MM.1S (cell line): ENCODE data around the gene ARHGAP27.

Experiments used
- DNase-seq: peaks from one replicate; pipeline ENCODE4 v3.0.0-alpha.2; 2015
- H2AFZ ChIP-seq: fragments of 300-600 bp; sonication (generic); 2 replicates; pipeline ENCODE4 v1.6.0; 2016; ENCODE audit warnings: antibody characterized with exemption, low read length
- H3F3A ChIP-seq: fragments of 300-600 bp; sonication (generic); 2 replicates; pipeline ENCODE4 v1.6.1; 2016; ENCODE audit warnings: mild to moderate bottlenecking, antibody characterized with exemption, low read length, moderate library complexity, mixed read lengths; ENCODE audit not compliant: insufficient read depth
- H3K27ac ChIP-seq: fragments of 300-600 bp; sonication (generic); 2 replicates; pipeline ENCODE4 v1.5.1; 2016; ENCODE audit warnings: mild to moderate bottlenecking, low read length
- H3K27me3 ChIP-seq: fragments of 300-600 bp; sonication (generic); replicated peaks from 2 replicates; pipeline ENCODE4 v1.6.0; 2016; ENCODE audit warnings: low read length; ENCODE audit not compliant: insufficient read depth
- H3K36me3 ChIP-seq: fragments of 300-600 bp; sonication (generic); replicated peaks from 2 replicates; pipeline ENCODE4 v1.6.1; 2016; ENCODE audit warnings: mild to moderate bottlenecking, low read length, mixed read lengths; ENCODE audit not compliant: insufficient read depth
- H3K4me1 ChIP-seq: fragments of 300-600 bp; sonication (generic); 2 replicates; pipeline ENCODE4 v1.6.1; 2016; ENCODE audit warnings: low read length, mixed read lengths
- H3K4me2 ChIP-seq: fragments of 300-600 bp; sonication (generic); 2 replicates; pipeline ENCODE4 v1.6.0; 2016; ENCODE audit warnings: low read depth, low read length
- H3K4me3 ChIP-seq: fragments of 300-600 bp; sonication (generic); 2 replicates; pipeline ENCODE4 v1.5.1; 2016; ENCODE audit warnings: low read length, mixed read lengths
- H3K79me2 ChIP-seq: fragments of 300-600 bp; sonication (generic); 2 replicates; pipeline ENCODE4 v1.6.1; 2016; ENCODE audit warnings: mixed run types, low read length, mixed read lengths
- H3K9ac ChIP-seq: fragments of 300-600 bp; sonication (generic); 2 replicates; pipeline ENCODE4 v1.6.1; 2016; ENCODE audit warnings: low read length, mixed read lengths
- H3K9me2 ChIP-seq: fragments of 300-600 bp; sonication (generic); replicated peaks from 2 replicates; pipeline ENCODE4 v1.6.1; 2016; ENCODE audit warnings: mild to moderate bottlenecking, low read length, mixed read lengths; ENCODE audit not compliant: insufficient read depth
- H3K9me3 ChIP-seq: fragments of 300-600 bp; sonication (generic); replicated peaks from 2 replicates; pipeline ENCODE4 v1.6.1; 2016; ENCODE audit warnings: mild to moderate bottlenecking, low read length, mixed read lengths; ENCODE audit not compliant: insufficient read depth
- H4K20me1 ChIP-seq: fragments of 300-600 bp; sonication (generic); 2 replicates; pipeline ENCODE4 v1.6.1; 2016; ENCODE audit warnings: mild to moderate bottlenecking, low read length, moderate library complexity, mixed read lengths; ENCODE audit not compliant: insufficient read depth
- CTCF ChIP-seq: fragments of 300-600 bp; sonication (generic); IDR thresholded peaks from 2 replicates; pipeline ENCODE4 v1.5.1; 2016; ENCODE audit warnings: antibody characterized with exemption, low read length, mixed read lengths
- EZH2 ChIP-seq: fragments of 300-600 bp; sonication (generic); optimal IDR thresholded peaks from 2 replicates; pipeline ENCODE3; 2017; ENCODE audit warnings: low read depth, mild to moderate bottlenecking, antibody characterized with exemption, low read length, mixed read lengths
- EZH2phosphoT487 ChIP-seq: fragments of 300-600 bp; sonication (generic); IDR thresholded peaks from 2 replicates; pipeline ENCODE4 v1.6.1; 2018; ENCODE audit warnings: antibody characterized with exemption, low read length

Gene ARHGAP27

GRCh38 chr17:45389354-45389753 lies 43.3 kb downstream of the ARHGAP27 start:
- H3F3A ChIP-seq = no peaks in the 10 kb centered on the region
- H3K36me3 ChIP-seq = no peaks in the 10 kb centered on the region
- H3K9me3 ChIP-seq = no peaks in the 10 kb centered on the region
- TF ChIP-seq CTCF (no peak), EZH2phosphoT487 (no peak), EZH2 (no peak)
- H3K4me1 ChIP-seq = 0 out of 2 replicates have a peak, but pooled peaks cover 3% of the 10 kb centered on the region
- H3K9ac ChIP-seq = no peak overlapping the region
- H3K27me3 ChIP-seq = no peaks in the 10 kb centered on the region
- no peak overlapping the region for H2AFZ ChIP-seq
- H4K20me1 ChIP-seq = no peaks in the 10 kb centered on the region
- no peak overlapping the region for H3K27ac ChIP-seq
- H3K4me2 ChIP-seq = no peak overlapping the region
- no peaks in the 10 kb centered on the region for H3K9me2 ChIP-seq
- no peaks in the 10 kb centered on the region for H3K79me2 ChIP-seq
- H3K4me3 ChIP-seq = no peak overlapping the region
- no peak for DNase-seq

- no peak overlapping the region for H3K9ac ChIP-seq
- H3K4me2 ChIP-seq = no peak overlapping the region
- no peaks in the 10 kb centered on the region for H3K9me3 ChIP-seq
- no peaks in the 10 kb centered on the region for H3K36me3 ChIP-seq
- 0 out of 2 replicates have a peak, but pooled peaks cover 3% of the 10 kb centered on the region for H3K4me1 ChIP-seq
- DNase-seq = no peak
- no peak overlapping the region for H3K4me3 ChIP-seq
- no peak for TF ChIP-seq EZH2
- TF ChIP-seq CTCF = no peak
- TF ChIP-seq EZH2phosphoT487 = no peak
- H3K9me2 ChIP-seq = no peaks in the 10 kb centered on the region
- H4K20me1 ChIP-seq = no peaks in the 10 kb centered on the region
- H3F3A ChIP-seq = no peaks in the 10 kb centered on the region
- H3K79me2 ChIP-seq = no peaks in the 10 kb centered on the region
- H3K27me3 ChIP-seq = no peaks in the 10 kb centered on the region
- no peak overlapping the region for H2AFZ ChIP-seq
- H3K27ac ChIP-seq = no peak overlapping the region
Observed at GRCh38 chr17:45388604-45389325, 43.9 kb downstream of the ARHGAP27 start.

- no peak for DNase-seq
- no peak for TF ChIP-seq CTCF
- TF ChIP-seq EZH2 = no peak
- no peak for TF ChIP-seq EZH2phosphoT487
- Histone ChIP-seq H3K36me3 (no peaks in the 10 kb centered on the region), H3K4me2 (no peak overlapping the region), H3F3A (no peaks in the 10 kb centered on the region), H3K9me3 (no peaks in the 10 kb centered on the region), H3K79me2 (no peaks in the 10 kb centered on the region), H3K27ac (no peak overlapping the region), H3K4me3 (no peak overlapping the region), H3K9me2 (no peaks in the 10 kb centered on the region), H4K20me1 (no peaks in the 10 kb centered on the region), H3K9ac (no peak overlapping the region), H2AFZ (no peak overlapping the region), H3K4me1 (0 out of 2 replicates have a peak, but pooled peaks cover 3% of the 10 kb centered on the region), H3K27me3 (no peaks in the 10 kb centered on the region)
Observed at GRCh38 chr17:45387739-45388138, 44.9 kb downstream of the ARHGAP27 start.
